ENCODE results near the gene DOC2B.

GRCh38 chr17:151004-151403, 30.4 kb downstream of the DOC2B start:
- TF ChIP-seq, protein P1, sequence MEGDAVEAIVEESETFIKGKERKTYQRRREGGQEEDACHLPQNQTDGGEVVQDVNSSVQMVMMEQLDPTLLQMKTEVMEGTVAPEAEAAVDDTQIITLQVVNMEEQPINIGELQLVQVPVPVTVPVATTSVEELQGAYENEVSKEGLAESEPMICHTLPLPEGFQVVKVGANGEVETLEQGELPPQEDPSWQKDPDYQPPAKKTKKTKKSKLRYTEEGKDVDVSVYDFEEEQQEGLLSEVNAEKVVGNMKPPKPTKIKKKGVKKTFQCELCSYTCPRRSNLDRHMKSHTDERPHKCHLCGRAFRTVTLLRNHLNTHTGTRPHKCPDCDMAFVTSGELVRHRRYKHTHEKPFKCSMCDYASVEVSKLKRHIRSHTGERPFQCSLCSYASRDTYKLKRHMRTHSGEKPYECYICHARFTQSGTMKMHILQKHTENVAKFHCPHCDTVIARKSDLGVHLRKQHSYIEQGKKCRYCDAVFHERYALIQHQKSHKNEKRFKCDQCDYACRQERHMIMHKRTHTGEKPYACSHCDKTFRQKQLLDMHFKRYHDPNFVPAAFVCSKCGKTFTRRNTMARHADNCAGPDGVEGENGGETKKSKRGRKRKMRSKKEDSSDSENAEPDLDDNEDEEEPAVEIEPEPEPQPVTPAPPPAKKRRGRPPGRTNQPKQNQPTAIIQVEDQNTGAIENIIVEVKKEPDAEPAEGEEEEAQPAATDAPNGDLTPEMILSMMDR (conservative IDR thresholded peaks at IDR 0.05 in 1 of 2, IDR thresholded peaks at IDR 0.05 in 1 of 2; ENCODE audit: extremely low read depth in 1 of 2, insufficient read depth in 1 of 2, low read depth in 1 of 2, low read length in 2 of 2) = no peak
- TF ChIP-seq EZH2 (IDR thresholded peaks at IDR 0.05; ENCODE audit: borderline replicate concordance, low read length) = no peak
